HG03045 (cell line): Measurements from ENCODE around the gene F11.
"Not testable (repeated sequence)": the region's sequence is repeated elsewhere in the genome, so short reads cannot be mapped to it uniquely, and the experiment has no call there.

Source experiments
- ATAC-seq: cut with Tn5 transposase; IDR thresholded peaks from one replicate; pipeline ENCODE4 v1.9.1; 2021; ENCODE audit warnings: mild to moderate bottlenecking, moderate library complexity; ENCODE audit not compliant: unreplicated experiment

Gene F11

GRCh38 chr4:186265683-186266652, at the start of gene F11:
Gene F11 (plus strand): TSS chr4:186266189. CDS start chr4:186267137, 948 bp downstream.
- ATAC-seq, result no peak

- ATAC-seq, result no peak
These were observed 49.4 kb upstream of the F11 start for GRCh38 chr4:186216465-186217024.

DNA sequence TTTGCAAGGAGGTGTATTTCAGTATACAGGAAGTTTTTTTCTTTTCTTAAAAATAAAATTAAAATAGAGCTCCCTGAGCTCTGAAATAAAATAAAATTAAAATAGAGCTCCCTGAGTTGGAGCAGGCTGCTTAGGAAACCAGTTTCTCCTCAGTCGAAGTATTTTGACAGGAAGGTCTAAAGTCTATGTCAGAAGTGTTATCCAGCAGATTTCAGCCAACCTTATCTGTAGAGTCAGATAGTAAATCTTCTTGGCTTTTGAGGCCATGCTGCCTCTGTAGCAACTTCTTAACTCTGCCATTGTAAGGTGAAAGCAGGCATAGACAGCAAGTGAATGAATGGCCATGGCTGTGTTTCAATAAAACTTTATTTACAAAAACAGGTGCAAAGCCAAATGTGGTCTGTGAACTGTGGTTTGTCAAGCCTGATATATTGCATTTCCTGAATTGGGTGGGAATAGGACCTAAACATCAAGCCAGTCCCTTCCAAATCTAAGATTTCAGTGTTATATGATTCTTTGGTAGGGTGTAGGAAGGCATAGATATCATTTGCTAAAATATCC, 48.2 kb upstream of the F11 start:
- no peak for ATAC-seq

DNA sequence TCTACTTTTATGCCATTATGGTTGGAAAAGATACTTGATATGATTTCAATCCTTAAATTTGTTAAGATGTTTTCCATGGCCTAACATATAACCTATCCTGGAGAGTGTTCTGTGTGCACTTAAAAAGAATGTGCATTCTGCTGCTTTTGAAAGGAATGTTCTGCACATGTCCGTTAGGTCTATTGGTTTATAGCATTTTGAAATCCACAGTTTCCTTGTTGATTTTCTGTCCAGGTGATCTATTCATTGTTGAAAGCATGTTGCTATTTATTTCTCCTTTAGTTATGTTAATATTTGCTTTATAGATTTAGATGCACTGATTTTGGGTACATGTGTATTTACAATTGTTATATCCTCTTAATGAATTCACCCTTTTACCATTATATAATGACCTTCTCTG, 44.4 kb upstream of the F11 start:
- no peak for ATAC-seq

DNA sequence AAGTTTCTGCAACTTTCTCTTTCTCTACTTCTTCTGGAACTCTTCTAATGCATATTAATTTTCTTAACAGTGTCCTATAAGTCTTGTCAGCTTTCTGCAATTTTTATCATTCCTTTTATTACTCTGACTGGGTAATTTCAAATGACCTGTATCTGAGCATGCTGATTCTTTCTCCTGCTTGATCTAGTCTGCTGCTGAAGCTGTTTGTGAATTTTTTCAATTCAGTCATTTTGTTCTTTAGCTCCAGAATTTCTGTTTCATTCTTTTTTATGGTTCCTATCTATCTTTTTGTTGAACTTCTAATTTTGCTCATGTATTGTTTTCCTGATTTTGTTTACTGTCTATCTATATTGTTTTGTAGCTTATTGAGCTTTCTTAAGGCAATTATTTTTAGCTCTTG, 40.1 kb upstream of the F11 start:
- ATAC-seq, result no peak

GRCh38 chr4:186226521-186227189, 39.3 kb upstream of the F11 start:
- no peak for ATAC-seq

DNA sequence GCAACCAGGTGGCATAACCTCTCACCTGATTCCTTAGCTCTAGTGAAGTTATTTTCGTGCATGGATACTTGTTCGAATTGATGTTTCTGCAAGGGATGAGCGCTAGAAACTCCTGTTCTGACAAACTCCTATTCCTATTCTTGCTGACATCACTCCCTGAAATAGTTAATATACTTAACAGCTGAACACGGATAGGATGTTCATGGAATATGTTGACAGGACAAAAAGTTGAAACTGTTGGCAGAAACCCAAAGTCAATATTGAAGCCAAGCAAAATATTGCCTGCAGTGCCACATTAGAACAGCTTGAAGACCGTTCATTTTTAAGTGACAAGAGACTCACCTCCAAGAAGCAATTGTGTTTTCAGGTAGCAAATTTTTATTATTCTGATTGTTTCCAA, 38.8 kb upstream of the F11 start, which contains the start of gene KLKB1:
Gene KLKB1, plus strand, starts transcription at position 287 of the 400 bp plus-strand sequence. CDS start 689 bp downstream, outside the sequence.
- no peak for ATAC-seq

DNA sequence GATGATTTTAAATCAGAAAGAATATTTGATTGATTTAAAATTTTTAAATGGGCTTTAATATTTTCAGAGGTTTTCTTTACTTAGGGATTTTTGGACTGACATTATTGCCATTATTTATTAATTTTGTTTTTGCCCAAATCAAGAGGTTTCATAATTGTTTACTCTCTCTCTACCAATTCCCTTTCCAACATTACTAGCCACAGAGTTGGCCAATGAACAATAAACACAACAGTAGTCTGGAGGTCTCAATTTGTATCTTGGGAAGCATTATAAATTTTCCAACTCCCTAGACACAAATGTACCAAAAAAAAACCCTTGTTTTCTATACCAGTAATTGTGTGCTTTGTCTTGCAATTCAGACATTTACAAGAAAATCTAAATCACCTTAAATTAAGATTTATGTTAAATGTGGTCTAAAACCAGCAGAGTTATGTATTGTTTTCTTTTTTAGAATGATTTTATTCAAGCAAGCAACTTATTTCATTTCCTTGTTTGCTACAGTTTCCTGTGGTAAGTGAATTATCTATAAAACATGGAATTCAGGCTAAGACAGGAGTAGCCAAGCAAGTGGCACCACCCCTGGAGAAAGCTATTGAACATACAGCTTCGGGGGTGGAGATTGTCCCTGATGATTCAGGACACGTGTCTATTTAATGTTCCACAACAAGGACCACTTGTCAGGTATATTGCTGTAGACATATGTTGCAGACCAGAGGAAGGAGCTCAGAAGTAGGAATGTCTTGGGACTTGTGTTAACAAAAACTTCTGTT, 38.1 kb upstream of the F11 start:
- no peak for ATAC-seq

DNA sequence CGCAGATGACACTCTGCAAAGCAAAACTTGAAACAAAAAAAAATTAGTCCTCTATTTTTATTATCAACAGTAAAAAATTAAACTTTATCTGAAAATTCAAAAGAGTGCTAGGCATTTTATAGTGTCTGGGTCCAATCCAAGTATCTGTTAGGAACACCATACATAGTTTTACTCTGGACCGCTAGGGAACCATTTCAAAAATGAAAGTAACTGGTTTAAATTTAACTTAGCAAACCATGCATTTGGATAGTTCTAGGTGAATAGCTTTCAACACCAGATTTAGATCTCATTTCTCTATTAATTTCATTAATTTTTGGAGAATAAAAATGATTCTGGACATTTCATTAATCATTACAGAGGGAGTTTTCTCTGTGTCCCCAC, 37.5 kb upstream of the F11 start:
- no peak for ATAC-seq

GRCh38 chr4:186234367-186234766, 31.6 kb upstream of the F11 start:
- ATAC-seq, result no peak

DNA sequence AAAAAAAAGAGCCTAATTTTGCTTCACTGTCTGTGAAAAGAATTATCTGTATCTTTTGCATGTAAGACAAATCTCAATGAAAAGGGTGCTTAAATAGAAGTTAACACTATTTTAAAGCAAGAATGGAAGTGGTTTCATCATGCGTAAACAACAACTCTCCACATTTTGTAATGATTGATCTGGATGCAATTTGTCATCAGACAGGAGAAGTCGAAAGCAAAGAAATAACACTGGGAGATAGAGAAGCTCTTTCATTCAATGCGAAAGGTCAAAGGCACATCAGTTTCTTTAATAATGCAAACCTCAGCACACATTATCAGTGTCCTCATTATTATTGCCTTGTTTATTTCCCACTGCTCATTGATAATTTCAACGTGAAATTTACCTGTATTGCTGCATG, 29.9 kb upstream of the F11 start:
- no peak for ATAC-seq

DNA sequence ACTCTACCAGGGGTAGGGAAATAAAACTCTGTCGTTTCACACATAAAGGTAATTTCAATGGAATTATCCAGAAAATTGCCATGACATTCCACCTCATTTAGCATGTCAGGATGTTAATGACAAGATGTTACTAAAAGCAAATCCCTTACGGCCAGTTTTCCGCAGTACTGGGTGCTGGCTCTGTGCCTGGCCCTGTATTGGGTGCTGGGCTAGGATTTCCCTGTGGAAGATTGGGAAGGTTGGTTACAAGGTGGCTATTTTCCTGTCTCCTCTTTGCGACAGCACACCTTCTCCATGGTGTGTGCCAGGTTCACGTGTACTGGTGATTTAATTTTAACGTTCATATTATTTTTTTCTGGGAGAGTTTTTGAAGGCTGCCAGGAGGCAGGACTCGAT, 25.5 kb upstream of the F11 start:
- ATAC-seq, result no peak

DNA sequence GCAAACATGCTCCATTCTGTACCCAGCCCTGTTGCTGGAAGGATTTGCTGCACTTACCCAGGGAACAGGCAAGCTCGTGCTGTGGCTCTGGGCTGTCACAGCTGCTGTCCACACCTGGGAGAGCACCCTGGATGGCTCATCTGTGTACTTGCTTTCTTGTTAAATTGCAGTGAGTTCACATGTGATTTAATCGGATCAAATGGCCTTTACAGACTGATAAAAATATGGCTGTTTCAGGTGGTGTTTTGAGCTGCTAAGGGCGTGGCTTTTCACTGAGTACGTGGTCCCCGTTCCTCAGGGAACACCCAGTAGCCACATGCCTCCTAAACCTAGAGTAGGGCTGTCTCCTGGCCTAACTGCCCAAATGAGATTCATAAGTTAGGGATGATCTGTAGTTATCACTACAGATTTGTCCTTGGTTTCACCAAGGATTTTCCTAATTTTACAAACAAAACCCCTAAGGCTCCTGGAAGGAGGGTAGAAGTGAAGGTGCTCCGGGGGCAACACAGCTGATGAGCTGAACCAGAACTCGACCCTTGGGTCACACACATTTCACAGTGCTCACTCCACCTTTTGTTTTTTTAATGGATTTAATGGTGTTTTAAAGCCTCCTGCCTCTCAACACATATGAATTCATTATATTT, 25.0 kb upstream of the F11 start:
- no peak for ATAC-seq

GRCh38 chr4:186241616-186242015, 24.4 kb upstream of the F11 start:
- ATAC-seq, result no peak

- not testable (repeated sequence) for ATAC-seq
These were observed 24.0 kb upstream of the F11 start for GRCh38 chr4:186242031-186242430.

GRCh38 chr4:186243331-186243730, 22.7 kb upstream of the F11 start:
- ATAC-seq, result no peak

DNA sequence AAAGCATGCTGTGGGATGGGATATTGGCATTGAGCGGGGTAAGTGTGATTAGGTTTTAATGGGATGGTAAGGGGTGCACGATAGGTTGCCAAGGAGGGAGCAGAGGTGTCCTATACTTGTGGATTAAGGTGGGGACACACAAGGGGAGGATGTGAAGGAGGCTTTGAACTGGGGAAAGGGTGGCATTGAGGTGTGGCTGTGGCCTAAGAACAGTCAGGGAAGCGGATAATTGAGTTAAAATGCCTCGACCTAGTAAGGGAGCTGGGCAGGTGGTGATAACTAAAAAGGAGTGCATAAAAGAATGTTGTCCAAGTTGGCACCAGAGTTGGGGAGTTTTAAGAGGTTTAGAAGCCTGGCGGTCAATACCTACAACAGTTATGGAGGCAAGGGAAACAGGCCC, 21.2 kb upstream of the F11 start:
- no peak for ATAC-seq

GRCh38 chr4:186247062-186247752, 18.8 kb upstream of the F11 start:
- ATAC-seq, result not testable (repeated sequence)

- no peak for ATAC-seq
These were observed 17.3 kb upstream of the F11 start for GRCh38 chr4:186248643-186249042.
